MM.1S (cell line): Measurements from ENCODE around the gene MT1M.

ENCODE experiments used
- DNase-seq: peaks from one replicate; pipeline ENCODE4 v3.0.0-alpha.2; 2015
- H2AFZ ChIP-seq: fragments of 300-600 bp; sonication (generic); 2 replicates; pipeline ENCODE4 v1.6.0; 2016; ENCODE audit warnings: antibody characterized with exemption, low read length
- H3F3A ChIP-seq: fragments of 300-600 bp; sonication (generic); 2 replicates; pipeline ENCODE4 v1.6.1; 2016; ENCODE audit warnings: mild to moderate bottlenecking, antibody characterized with exemption, low read length, moderate library complexity, mixed read lengths; ENCODE audit not compliant: insufficient read depth
- H3K27ac ChIP-seq: fragments of 300-600 bp; sonication (generic); 2 replicates; pipeline ENCODE4 v1.5.1; 2016; ENCODE audit warnings: mild to moderate bottlenecking, low read length
- H3K27me3 ChIP-seq: fragments of 300-600 bp; sonication (generic); replicated peaks from 2 replicates; pipeline ENCODE4 v1.6.0; 2016; ENCODE audit warnings: low read length; ENCODE audit not compliant: insufficient read depth
- H3K36me3 ChIP-seq: fragments of 300-600 bp; sonication (generic); replicated peaks from 2 replicates; pipeline ENCODE4 v1.6.1; 2016; ENCODE audit warnings: mild to moderate bottlenecking, low read length, mixed read lengths; ENCODE audit not compliant: insufficient read depth
- H3K4me1 ChIP-seq: fragments of 300-600 bp; sonication (generic); 2 replicates; pipeline ENCODE4 v1.6.1; 2016; ENCODE audit warnings: low read length, mixed read lengths
- H3K4me2 ChIP-seq: fragments of 300-600 bp; sonication (generic); 2 replicates; pipeline ENCODE4 v1.6.0; 2016; ENCODE audit warnings: low read depth, low read length
- H3K4me3 ChIP-seq: fragments of 300-600 bp; sonication (generic); 2 replicates; pipeline ENCODE4 v1.5.1; 2016; ENCODE audit warnings: low read length, mixed read lengths
- H3K79me2 ChIP-seq: fragments of 300-600 bp; sonication (generic); 2 replicates; pipeline ENCODE4 v1.6.1; 2016; ENCODE audit warnings: mixed run types, low read length, mixed read lengths
- H3K9ac ChIP-seq: fragments of 300-600 bp; sonication (generic); 2 replicates; pipeline ENCODE4 v1.6.1; 2016; ENCODE audit warnings: low read length, mixed read lengths
- H3K9me2 ChIP-seq: fragments of 300-600 bp; sonication (generic); replicated peaks from 2 replicates; pipeline ENCODE4 v1.6.1; 2016; ENCODE audit warnings: mild to moderate bottlenecking, low read length, mixed read lengths; ENCODE audit not compliant: insufficient read depth
- H3K9me3 ChIP-seq: fragments of 300-600 bp; sonication (generic); replicated peaks from 2 replicates; pipeline ENCODE4 v1.6.1; 2016; ENCODE audit warnings: mild to moderate bottlenecking, low read length, mixed read lengths; ENCODE audit not compliant: insufficient read depth
- H4K20me1 ChIP-seq: fragments of 300-600 bp; sonication (generic); 2 replicates; pipeline ENCODE4 v1.6.1; 2016; ENCODE audit warnings: mild to moderate bottlenecking, low read length, moderate library complexity, mixed read lengths; ENCODE audit not compliant: insufficient read depth
- CTCF ChIP-seq: fragments of 300-600 bp; sonication (generic); IDR thresholded peaks from 2 replicates; pipeline ENCODE4 v1.5.1; 2016; ENCODE audit warnings: antibody characterized with exemption, low read length, mixed read lengths
- EZH2 ChIP-seq: fragments of 300-600 bp; sonication (generic); optimal IDR thresholded peaks from 2 replicates; pipeline ENCODE3; 2017; ENCODE audit warnings: low read depth, mild to moderate bottlenecking, antibody characterized with exemption, low read length, mixed read lengths
- EZH2phosphoT487 ChIP-seq: fragments of 300-600 bp; sonication (generic); IDR thresholded peaks from 2 replicates; pipeline ENCODE4 v1.6.1; 2018; ENCODE audit warnings: antibody characterized with exemption, low read length

Gene MT1M

GRCh38 chr16:56667581-56668571 lies 35.4 kb downstream of the MT1M start, which contains the start of gene MT1G:
TSS of gene MT1G (minus strand) at chr16:56668065. CDS start at chr16:56667993, 72 bp downstream.
- Histone ChIP-seq H3F3A (no peaks in the 10 kb centered on the region), H3K9me2 (no peaks in the 10 kb centered on the region)

GRCh38 chr16:56669005-56669839 lies 36.8 kb downstream of the MT1M start, which contains the start of gene MT1H:
TSS of gene MT1H (plus strand) at chr16:56669814. CDS start at chr16:56669885, 71 bp downstream.
- Histone ChIP-seq H3K4me2 (no peak within 1 kb of the TSS), H3K36me3 (no peaks in the 10 kb centered on the region), H4K20me1 (no peaks in the 10 kb centered on the region), H3K27me3 (peaks cover 90% of the 10 kb centered on the region), H2AFZ (no peak within 1 kb of the TSS), H3K9me2 (no peaks in the 10 kb centered on the region), H3K9ac (no peak within 1 kb of the TSS), H3K9me3 (no peaks in the 10 kb centered on the region), H3K4me3 (no peak within 1 kb of the TSS), H3F3A (no peaks in the 10 kb centered on the region), H3K27ac (no peak within 1 kb of the TSS), H3K79me2 (no peaks in the 10 kb centered on the region), H3K4me1 (no peaks in the 10 kb centered on the region)
- no peak for DNase-seq
- TF ChIP-seq CTCF (no peak), EZH2 (no peak), EZH2phosphoT487 (no peak)

More at GRCh38 chr16:56667581-56668571, 35.4 kb downstream of the MT1M start, which contains the start of gene MT1G:
- no peaks in the 10 kb centered on the region for H3K36me3 ChIP-seq
- H3K79me2 ChIP-seq, result no peaks in the 10 kb centered on the region
- H3K4me2 ChIP-seq, result 0 out of 2 replicates have a peak within 1 kb of the TSS, but pooled peaks have one; percentile 12
- H3K4me1 ChIP-seq, result no peaks in the 10 kb centered on the region
- H2AFZ ChIP-seq, result no peak within 1 kb of the TSS
- no peak within 1 kb of the TSS for H3K4me3 ChIP-seq
- no peaks in the 10 kb centered on the region for H4K20me1 ChIP-seq
- H3K27me3 ChIP-seq, result peaks cover 97% of the 10 kb centered on the region
- no peak for DNase-seq
- no peak within 1 kb of the TSS for H3K27ac ChIP-seq
- H3K9ac ChIP-seq, result no peak within 1 kb of the TSS
- no peaks in the 10 kb centered on the region for H3K9me3 ChIP-seq
- no peak for TF ChIP-seq EZH2phosphoT487
- TF ChIP-seq CTCF, result no peak
- no peak for TF ChIP-seq EZH2

DNA sequence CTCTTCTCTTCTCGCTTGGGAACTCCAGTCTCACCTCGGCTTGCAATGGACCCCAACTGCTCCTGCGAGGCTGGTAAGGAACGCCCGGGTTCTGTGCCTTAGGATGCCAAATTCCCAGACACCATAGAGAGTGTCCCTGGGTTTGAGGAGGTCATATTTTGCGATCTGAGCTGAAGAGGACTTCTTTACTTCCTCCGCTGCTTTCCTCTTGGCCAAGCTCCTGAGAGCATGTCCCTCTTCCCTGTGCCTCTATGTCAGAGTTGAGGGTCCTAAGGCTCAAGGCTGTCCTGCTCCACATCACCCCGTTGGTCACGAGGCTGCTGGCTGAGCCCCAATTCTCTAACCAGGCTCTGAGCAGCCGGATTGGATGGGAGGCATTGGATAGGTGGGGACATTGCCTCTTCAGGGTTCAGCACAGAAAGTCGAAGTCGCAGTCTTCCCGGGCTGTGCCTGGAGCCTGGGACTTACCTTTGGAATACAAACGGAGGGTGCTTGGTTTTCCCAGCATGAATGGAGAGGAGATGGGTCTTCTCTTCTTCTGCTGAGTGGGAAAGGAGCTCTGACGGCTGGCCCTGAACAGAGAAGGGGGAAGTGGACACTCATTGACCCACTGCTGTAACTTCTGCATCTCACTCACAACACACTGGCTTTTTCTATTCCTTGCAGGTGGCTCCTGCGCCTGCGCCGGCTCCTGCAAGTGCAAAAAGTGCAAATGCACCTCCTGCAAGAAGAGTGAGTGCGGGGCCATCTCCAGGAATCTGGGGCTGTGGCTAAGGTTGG lies 37.6 kb downstream of the MT1M start:
- H3K9ac ChIP-seq, result no peak overlapping the region
- H4K20me1 ChIP-seq, result no peaks in the 10 kb centered on the region
- H3K9me3 ChIP-seq, result no peaks in the 10 kb centered on the region
- no peak for DNase-seq
- no peak overlapping the region for H3K4me2 ChIP-seq
- no peaks in the 10 kb centered on the region for H3K4me1 ChIP-seq
- H3F3A ChIP-seq, result no peaks in the 10 kb centered on the region
- H3K4me3 ChIP-seq, result no peak overlapping the region
- no peaks in the 10 kb centered on the region for H3K9me2 ChIP-seq
- no peaks in the 10 kb centered on the region for H3K36me3 ChIP-seq
- H2AFZ ChIP-seq, result no peak overlapping the region
- H3K27me3 ChIP-seq, result peaks cover 83% of the 10 kb centered on the region
- no peaks in the 10 kb centered on the region for H3K79me2 ChIP-seq
- H3K27ac ChIP-seq, result no peak overlapping the region
- TF ChIP-seq CTCF (no peak), EZH2 (no peak), EZH2phosphoT487 (no peak)
